ENCODE results near the gene HEBP1. TPM values are rescaled to one million over a fixed set of nuclear protein-coding genes. Genes with fewer than 3 reads are reported as not detected.

HEBP1 gene
- total RNA-seq, 1 donor from 2014 or later: 63.5 TPM

DNA sequence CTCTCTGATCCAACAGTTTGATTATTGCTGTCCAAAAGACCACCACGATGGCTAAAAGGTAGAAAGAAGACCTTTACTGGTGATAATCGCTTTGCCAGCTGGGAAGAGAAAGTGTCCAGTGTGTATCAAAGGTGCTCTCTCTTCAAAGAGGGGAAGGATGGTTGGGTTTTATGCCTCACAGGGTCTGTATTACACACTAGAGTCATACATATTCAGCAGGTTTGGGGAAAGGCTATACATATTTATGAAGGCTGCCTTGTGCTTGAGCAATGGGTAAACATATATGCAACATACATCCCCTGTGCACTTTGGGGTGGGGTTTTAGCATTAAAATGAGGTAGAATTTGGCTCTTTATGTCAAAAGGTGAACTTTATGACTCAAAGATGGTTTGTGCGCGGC is 66.3 kb downstream of the HEBP1 start:
- ATAC-seq (no peak), DNase-seq (ENCODE audit: missing footprints) (no peak)
- intact Hi-C loops (cut with DNase I): no loop called here

- DNase-seq (ENCODE audit: missing footprints): no peak
- intact Hi-C loops (cut with DNase I): no loop called here
Observed at GRCh38 chr12:12930633-12931219, 69.3 kb downstream of the HEBP1 start.

DNA sequence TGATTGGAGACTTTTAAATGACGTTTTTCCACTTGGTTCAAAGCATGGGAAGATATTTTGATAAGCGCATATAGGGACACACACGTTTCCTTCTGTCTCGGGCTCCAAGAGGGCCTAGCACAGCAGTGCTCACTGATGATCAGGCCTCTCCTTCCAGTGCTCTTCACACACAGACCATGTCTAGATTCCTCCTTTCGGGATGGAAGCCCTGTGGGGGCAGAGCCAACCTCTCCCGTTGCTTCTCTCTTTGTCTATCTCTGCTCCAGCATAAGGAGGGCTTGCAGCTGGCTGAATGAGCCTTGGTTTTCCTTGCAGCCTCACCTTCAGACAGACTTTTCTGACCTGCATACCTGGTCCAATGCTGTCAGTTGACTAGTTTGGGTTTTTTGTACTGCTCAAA is 70.4 kb downstream of the HEBP1 start:
- intact Hi-C loops (cut with DNase I): no loop called here
- no peak for ATAC-seq
- DNase-seq (ENCODE audit: missing footprints): no peak

More at GRCh38 chr12:12930633-12931219, 69.3 kb downstream of the HEBP1 start:
- no peak for ATAC-seq

- intact Hi-C loops (cut with DNase I): no loop called here
- ATAC-seq (peak; percentile 95), DNase-seq (ENCODE audit: missing footprints) (peak; percentile 81)
Observed at GRCh38 chr12:12927211-12928079, 72.6 kb downstream of the HEBP1 start.

GRCh38 chr12:12926571-12927071 is 73.4 kb downstream of the HEBP1 start:
- intact Hi-C loops (cut with DNase I): no loop called here
- ATAC-seq (no peak), DNase-seq (ENCODE audit: missing footprints) (no peak)

GRCh38 chr12:12925388-12925787 is 74.7 kb downstream of the HEBP1 start:
- intact Hi-C loops (cut with DNase I): no loop called here
- ATAC-seq (no peak), DNase-seq (ENCODE audit: missing footprints) (no peak)

Other genes with a start within 250 kb of the HEBP1 start
- gene APOLD1, start 214.6 kb downstream of the HEBP1 start, total RNA-seq: 19.7 TPM
- 26.5 TPM for gene DDX47, start 186.9 kb downstream of the HEBP1 start, total RNA-seq
- 1.7 TPM for gene GPRC5A, start 108.7 kb downstream of the HEBP1 start, total RNA-seq
- not detected for gene GPRC5D, start 48.1 kb downstream of the HEBP1 start, total RNA-seq
- 2.4 TPM for gene FAM234B, start 44.1 kb upstream of the HEBP1 start, total RNA-seq
- not detected for gene GSG1, start 103.4 kb upstream of the HEBP1 start, total RNA-seq
- gene EMP1, start 196.5 kb upstream of the HEBP1 start, total RNA-seq: 129 TPM

All from Right ventricle myocardium inferior (tissue), 1 donor.